Measurements from ENCODE around the gene CYP2E1.
"Not testable (repeated sequence)": the region's sequence is repeated elsewhere in the genome, so short reads cannot be mapped to it uniquely, and the experiment has no call there.

CYP2E1 gene

DNA sequence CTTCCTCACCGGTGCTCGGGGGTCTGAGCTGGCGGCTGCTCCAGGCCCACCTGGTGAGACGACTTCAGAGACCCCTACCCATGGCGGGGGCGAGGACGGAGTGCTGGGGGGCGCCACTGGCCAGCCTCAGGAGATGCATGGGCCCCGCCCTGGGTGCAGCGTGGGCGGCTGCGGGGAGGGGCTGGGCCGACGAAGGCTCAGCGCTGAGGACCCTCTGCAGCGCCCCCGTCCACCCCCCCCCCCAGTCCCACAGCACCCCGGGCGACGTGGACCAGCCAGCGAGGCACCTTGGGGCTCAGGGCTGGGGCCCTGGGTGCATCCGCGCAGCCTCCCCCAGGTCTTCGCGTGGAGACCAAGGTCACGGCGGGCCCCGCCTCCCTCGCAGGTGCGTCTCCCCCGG, 49.9 kb downstream of the CYP2E1 start:
- DNase-seq (ENCODE audit: low spot score); in situ Hi-C loops (cut with MboI; ENCODE audit: low pct_unique_long_range_greater_than_20kb, low sequenced_read_pairs, unreplicated experiment): not testable (repeated sequence)

All from GM13977 (cell line).